Stimulated activated CD8-positive, alpha-beta memory T cell treated with anti-CD3 and anti-CD28 coated beads, Interleukin-7, amount 100 ng/mL, for 24 hours (primary cell): ENCODE results near the gene KCNMB4.

Experiments
- DNase-seq: peaks from one replicate; pipeline ENCODE4 v3.0.0-alpha.2; 2020; ENCODE audit warnings: low read depth

KCNMB4 gene

DNA sequence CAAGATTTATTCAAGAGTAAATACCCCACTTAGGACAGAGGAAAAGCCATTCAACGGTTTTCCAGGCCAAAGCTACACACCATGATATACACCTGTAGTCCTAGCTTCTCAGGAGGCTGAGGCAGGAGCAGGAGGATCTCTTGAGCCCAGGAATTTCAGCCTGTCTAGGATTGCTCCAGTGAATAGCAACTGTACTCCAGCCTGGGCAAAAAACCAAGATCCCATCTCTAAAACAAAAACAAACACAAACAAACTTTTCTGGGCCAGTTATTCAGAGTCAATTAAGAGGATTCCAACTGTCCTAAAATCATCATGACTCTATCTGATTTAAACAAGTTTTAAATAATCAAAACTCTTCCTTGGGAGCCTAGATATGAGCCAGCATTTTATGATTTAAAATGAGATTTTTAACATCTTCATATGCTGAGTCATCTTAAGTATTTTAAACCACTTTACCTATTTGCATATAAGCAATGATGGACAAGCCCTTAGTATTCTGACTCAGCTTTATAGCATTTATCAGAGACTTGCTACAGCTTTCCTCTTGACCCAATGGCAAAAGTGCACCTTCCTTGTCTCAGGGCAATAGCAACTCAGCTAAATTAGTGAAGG lies 77.1 kb downstream of the KCNMB4 start:
- no peak for DNase-seq

DNA sequence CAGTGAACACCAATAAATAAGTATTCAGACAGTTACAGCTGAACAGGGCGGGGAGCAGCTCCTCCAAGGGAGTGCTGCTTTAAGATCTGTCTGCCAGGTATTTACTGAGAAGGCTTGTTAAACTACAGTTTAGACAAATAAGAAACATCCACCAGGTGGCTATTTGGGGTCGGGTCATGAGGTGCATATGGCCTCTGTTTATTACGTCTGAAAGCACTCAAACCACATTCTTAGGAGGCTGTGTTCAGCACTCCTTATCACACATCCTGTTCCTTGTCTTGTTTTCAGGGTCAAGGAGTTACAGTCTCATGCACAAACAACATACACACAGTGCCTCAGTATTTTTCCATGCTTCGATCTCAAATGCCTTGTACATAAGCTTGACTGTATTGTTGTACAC lies 78.8 kb downstream of the KCNMB4 start:
- DNase-seq = no peak

- DNase-seq = no peak
These were observed 82.3 kb downstream of the KCNMB4 start for GRCh38 chr12:70448371-70448770.

DNA sequence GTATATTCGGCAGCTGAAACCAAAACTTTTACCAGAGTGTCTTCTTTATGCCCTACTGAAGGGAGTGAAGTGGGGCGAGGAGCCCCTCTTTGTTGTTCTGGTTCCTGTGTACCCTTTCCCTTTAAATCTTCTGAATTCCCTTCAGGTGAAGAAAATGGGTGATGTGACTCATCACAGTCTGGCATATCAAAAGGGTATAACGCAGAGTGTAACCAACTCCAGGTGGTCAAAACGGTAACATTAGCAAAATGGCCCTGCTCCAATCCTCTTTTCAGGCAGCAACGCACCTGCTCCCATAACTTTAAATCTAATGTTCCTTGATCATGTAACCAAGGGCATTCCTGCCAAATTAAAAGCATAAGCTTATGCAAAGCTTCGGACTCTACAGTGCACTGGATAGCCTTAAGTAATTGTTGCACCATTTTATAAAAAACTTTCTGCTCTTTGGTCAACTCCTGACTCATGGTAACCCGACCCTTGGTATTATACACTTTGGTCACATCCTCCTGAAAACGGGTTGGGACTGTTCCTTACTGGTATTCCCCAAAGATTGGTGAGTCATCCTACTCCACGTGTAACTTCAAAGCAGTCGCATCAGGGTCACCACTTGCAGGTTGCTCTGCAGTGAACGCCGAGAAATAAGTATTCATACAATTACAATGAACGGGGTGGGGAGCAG lies 83.1 kb downstream of the KCNMB4 start:
- no peak for DNase-seq

DNA sequence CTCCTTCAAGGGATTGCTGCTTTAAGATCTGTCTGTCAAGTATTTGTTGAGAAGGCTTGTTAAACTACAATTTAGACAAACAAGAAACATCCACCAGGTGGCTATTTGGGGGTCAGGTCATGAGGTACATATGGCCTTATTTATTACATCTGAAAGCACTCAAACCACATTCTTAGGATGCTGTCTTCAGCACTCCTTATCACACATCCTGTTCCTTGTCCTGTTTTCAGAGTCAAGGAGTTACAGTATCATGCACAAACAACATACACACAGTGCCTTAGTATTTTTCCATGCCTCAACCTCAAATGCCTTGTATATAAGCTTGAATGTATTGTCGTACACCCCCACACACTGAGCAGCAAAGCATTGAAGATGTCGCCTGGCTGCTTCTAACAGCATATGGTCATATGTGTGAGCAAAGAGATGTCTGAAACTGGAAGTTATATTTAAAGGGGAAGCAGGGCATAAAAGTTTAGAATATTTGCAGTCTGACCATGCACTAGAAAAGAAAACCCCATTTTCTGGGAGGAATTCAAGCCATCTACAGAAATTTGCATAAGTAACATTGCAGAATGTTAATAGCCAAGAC lies 83.8 kb downstream of the KCNMB4 start:
- DNase-seq = no peak

- no peak for DNase-seq
These were observed 85.4 kb downstream of the KCNMB4 start for GRCh38 chr12:70451528-70451927.

DNA sequence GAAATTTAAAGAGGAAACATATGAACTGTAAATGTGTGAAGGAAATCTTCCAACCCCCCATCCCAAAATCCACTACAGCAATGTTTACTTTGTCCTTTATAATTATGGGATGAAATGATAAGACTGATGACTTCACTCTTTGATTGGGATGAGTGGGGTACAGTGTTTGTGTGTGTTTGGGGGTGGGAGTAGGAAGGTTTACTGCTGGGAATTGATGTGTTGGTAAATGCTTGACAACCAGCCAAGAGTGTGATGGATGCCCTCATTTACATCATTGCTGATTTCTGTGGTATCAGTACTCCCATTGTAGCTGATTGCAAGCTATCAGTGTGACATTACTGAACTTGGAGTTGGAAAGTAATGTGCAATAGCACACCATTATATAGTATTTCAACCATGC lies 90.9 kb downstream of the KCNMB4 start:
- no peak for DNase-seq

- DNase-seq = no peak
These were observed 93.7 kb downstream of the KCNMB4 start for GRCh38 chr12:70459786-70460185.

DNA sequence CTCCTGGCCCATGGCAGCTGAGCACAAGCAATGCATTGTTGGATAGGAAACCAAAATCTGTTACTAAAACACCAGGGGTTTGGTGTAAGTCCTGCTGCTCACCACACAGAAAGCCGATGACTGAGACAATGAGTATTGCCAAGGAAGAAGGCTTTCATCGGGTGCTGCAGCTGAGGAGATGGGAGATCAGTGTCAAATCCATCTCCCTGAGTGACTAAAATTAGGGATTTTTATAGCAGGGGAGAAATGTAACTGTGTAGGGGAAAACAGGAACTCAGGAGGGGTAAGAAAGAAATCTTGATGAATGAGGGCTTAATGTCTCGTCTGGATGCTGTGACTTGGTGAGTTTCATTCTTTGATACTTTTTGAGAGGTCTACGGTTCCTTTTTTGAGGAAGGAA lies 97.9 kb downstream of the KCNMB4 start:
- no peak for DNase-seq

- no peak for DNase-seq
These were observed 100.7 kb downstream of the KCNMB4 start for GRCh38 chr12:70466753-70467152.

GRCh38 chr12:70467476-70467875 lies 101.4 kb downstream of the KCNMB4 start:
- no peak for DNase-seq

DNA sequence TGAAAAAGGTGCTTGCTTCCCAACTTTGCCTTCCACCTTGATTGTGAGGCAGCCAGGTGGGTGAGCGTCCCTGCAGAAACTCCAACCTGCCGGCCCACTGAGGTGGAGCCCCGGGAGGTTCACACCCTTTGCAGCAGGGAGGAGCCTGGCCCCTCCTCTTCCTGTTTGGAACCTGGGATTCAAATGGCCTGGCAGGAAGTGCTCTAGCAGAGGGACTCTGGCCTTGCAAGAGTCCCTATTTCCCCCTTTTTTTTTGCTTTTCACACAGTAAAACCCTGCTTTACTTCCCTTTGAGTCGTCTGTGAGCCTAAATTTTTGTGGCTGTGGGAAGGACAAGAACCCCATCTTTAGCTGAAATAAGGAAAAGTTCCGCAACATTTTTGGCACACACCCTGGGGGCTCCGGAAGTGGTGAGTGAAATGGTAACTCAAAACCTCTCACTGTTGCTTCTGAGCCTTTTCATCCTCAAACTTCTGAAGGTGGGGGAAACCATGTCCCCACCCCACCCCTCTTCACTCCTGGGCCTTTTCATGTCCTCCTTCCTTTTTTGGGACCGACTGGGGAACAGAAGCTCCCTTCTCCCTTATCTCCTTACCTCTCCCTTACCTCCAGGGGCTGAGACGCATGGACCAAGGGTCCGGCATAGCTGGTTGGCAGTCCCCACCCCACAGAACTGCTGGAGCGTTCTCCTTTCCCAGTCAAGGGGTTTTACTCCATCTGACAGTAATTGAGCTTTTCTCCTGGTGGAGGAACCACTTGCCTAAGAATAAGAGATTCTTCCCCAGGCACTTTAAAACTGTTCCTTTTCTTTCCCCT lies 102.0 kb downstream of the KCNMB4 start:
- no peak for DNase-seq

GRCh38 chr12:70468741-70469140 lies 102.7 kb downstream of the KCNMB4 start:
- no peak for DNase-seq

GRCh38 chr12:70469221-70469820 lies 103.2 kb downstream of the KCNMB4 start:
- DNase-seq = no peak

- no peak for DNase-seq
These were observed 116.7 kb downstream of the KCNMB4 start for GRCh38 chr12:70482764-70483163.
